ENCODE measurements around the gene CSNK1E.

The CSNK1E gene

GRCh38 chr22:38273135-38273826 is 44.0 kb downstream of the CSNK1E start:
- no peak for DNase-seq (ENCODE audit: low read depth, low spot score)

DNA sequence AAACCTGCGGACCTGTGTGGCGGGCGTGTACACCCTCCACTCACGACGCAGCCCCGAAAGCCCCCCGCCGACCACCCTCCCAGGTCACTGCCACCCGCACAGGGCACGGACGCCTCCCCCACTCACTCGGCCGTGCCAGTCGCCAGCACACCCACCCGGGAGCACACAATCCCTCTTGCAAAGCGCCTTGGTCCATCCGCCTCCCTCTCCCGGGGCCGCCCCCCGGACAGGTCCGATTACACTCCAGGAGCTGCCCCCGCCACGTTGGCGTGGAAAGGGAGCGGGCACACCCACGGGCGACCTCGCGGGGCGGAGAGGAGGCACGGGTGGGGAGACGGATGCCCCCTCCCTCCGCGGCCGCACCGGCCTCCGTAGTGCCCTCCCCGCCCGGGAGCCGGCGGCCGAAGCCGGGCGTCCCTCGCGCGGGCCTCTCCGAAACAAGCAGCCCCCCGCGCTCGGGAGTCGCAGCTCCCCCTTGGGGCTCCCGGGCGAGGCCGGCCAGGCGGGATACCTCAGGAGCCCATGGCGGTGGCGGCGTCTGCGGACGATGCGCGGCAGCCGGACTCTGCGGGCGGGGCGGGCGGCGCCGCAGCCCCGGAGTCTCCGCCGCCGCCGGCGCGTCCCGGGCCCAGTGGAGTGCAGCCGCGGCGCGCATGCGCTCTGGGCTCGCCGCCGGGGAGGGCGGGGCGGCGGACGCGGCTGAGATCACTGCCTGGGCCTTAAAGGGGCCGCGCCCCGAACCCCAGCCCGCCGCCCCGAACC is 44.7 kb downstream of the CSNK1E start, which contains the start of gene TMEM184B:
TMEM184B (minus strand) TSS at position 638 of the 762 bp plus-strand sequence. CDS start 25,049 bp downstream, outside the sequence.
- peak; percentile 58 for DNase-seq (ENCODE audit: low read depth, low spot score)

GRCh38 chr22:38271927-38272372 is 45.3 kb downstream of the CSNK1E start:
- DNase-seq (ENCODE audit: low read depth, low spot score), result no peak

- DNase-seq (ENCODE audit: low read depth, low spot score), result no peak
Observed at GRCh38 chr22:38271101-38271500, 46.1 kb downstream of the CSNK1E start.

DNA sequence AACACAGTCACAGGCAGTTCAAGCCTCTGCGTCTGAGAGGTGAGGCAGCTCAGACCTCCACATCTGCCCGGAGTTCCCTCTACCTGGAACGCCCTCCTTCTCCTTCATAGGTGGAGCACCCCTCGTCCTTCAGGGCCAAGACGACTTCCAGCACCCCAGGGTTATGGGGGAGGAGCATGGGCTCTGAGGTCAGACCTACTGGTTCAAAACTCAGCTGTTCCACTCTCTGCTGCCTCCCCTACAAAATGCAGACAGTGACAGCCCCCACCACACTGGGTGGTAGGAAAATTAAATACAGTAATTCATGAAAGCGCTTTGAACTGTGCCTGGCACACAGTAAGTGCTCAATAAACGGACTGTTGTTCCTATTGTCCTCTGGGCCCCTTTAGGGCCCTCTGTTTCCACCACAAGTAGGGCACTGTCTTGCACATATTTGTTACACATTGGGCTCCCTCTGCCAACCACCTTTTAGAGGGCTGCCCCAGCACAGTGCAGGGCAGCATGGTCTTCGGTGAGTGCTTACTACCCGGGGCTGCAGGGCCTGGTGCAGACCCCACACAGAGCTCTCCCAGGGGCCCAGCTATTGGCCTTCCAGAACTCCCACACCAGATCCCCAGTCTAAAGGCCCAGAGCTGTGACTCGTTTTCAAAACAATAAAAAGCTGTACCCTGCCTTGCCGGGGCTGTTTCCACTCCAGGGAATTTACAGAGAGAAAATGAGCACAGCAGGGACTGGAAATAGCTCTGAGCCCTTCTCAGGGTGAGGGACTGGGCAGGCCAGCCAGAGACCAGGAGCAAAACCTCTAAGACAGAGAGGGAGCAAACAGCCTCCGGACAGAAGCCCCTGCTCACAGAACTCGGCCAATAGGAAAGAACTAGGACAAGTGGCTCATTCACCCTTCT is 46.9 kb downstream of the CSNK1E start:
- DNase-seq (ENCODE audit: low read depth, low spot score), result no peak

DNA sequence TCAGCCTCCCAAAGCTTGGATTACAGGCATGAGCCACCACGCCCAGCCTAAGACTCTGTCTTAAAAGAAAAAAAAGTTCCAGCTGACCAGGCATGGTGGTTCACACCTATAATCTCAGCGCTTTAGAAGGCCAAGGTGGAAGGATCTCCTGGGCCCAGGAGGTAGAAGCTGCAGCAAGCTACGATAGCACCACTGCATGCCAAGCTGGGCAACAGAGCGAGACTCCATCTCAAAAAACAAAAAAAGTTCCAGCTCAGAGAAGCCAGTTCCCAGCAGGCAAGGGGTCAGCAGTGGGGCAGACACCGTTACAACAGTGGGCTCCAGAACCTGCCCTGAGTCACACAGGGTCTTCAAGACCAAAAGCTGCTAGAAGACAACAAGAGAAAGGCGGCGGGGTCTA is 47.8 kb downstream of the CSNK1E start:
- DNase-seq (ENCODE audit: low read depth, low spot score), result no peak

- DNase-seq (ENCODE audit: low read depth, low spot score), result no peak
Observed at GRCh38 chr22:38267086-38267485, 50.1 kb downstream of the CSNK1E start.

DNA sequence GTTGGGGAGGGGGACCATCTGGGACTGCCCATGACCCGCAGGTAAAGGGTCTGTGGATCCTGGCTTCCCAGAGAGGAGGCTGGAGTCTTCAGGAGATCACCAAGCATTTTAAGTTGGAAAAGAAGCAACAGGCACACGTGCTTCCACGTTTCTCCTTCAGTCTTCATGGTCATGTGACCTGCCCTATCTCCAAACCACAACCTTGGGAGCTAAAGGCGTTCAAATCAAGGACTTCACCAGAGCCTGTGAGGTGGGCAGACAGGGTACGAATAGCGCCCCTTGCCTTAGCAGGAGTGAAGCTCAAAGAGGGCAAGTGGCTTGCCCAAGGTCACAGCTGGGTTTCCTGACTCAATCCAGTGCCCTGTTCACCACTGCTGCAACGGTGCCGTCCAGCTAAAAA is 51.1 kb downstream of the CSNK1E start:
- no peak for DNase-seq (ENCODE audit: low read depth, low spot score)

- no peak for DNase-seq (ENCODE audit: low read depth, low spot score)
Observed at GRCh38 chr22:38264322-38264843, 52.9 kb downstream of the CSNK1E start.

GRCh38 chr22:38262051-38262795 is 55.0 kb downstream of the CSNK1E start:
- no peak for DNase-seq (ENCODE audit: low read depth, low spot score)

- no peak for DNase-seq (ENCODE audit: low read depth, low spot score)
Observed at GRCh38 chr22:38260761-38261681, 56.2 kb downstream of the CSNK1E start.

- no peak for DNase-seq (ENCODE audit: low read depth, low spot score)
Observed at GRCh38 chr22:38259370-38259769, 57.9 kb downstream of the CSNK1E start.

GRCh38 chr22:38258895-38259294 is 58.3 kb downstream of the CSNK1E start:
- DNase-seq (ENCODE audit: low read depth, low spot score), result no peak

GRCh38 chr22:38257650-38258250 is 59.5 kb downstream of the CSNK1E start:
- DNase-seq (ENCODE audit: low read depth, low spot score), result no peak

- DNase-seq (ENCODE audit: low read depth, low spot score), result no peak
Observed at GRCh38 chr22:38257181-38257580, 60.1 kb downstream of the CSNK1E start.

DNA sequence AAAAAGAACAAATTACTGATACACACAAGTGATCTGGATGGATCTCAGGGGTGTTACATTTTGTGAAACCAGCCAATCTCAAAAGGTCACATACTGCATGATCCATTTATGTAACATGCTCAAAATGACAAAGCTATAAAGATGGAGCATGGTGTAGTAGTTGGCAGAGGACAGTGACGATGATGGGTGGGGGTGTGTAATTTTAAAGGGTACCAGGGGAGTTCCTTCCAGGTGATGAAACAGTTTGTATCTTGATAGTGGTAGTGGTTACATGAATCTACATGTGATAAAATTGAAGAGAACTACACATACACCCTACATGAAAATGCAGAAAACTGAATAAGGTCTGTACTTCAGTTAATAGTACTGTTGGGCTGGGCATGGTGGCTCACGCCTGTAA is 61.5 kb downstream of the CSNK1E start:
- no peak for DNase-seq (ENCODE audit: low read depth, low spot score)

- no peak for DNase-seq (ENCODE audit: low read depth, low spot score)
Observed at GRCh38 chr22:38251341-38251692, 65.9 kb downstream of the CSNK1E start.

GRCh38 chr22:38250643-38251340 is 66.4 kb downstream of the CSNK1E start:
- DNase-seq (ENCODE audit: low read depth, low spot score), result no peak

All from activated naive CD8-positive, alpha-beta T cell treated with anti-CD3 and anti-CD28 coated beads, Interleukin-2, amount 50 U/mL, for 16 hours (primary cell).